ENCODE data around the gene GPBP1. TPM values are rescaled to one million over a fixed set of nuclear protein-coding genes. Genes with fewer than 3 reads are reported as not detected.

GPBP1 gene
- total and polyA plus RNA-seq, 9 of the 15 experiments (the other 6 are each of a cell fraction or from before 2014, with no cell fraction given): 31.0 to 109 (median 68.4) TPM

DNA sequence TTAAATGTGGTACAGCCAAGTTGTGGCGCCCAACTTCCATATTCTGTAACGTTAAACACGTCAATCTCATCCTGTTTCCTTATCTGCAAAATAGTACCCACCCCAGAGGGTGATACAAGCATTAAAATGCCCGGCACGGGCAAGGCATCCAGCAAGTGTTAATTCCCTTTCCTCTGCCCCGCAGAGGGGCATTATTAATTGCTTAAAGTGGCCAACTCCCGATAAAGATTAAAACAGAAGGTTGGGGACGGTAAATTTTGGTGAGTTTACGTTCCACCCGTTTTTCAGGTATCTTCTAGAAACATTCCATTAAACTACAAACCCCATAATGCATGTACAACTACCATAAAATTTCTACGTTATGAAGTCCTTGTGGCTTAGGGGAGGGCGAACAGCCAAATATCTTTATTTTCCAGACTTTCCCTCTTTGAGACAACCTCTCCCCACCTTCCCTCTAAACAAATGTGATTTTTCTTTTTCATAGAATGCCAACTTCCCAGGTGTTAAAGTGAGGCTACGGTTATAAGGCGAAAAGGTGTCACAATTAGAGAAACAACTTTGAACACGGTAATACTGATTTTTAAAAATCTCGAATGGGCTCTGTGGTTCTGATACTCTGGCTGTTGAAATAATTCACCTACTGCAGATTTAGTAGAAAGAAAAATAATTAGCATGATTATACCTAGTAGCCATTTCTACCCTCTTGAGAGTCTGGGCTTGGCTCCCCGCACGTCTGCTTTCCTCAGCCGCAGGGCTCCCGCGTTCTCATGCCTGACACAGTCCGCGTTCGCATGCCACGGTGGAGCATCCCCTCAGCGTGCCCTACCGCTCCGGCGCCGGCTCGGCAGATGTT, 1.2 kb upstream of the GPBP1 start (continued):
- no peak for TF ChIP-seq TEAD4 (IDR thresholded peaks at IDR 0.05; ENCODE audit: low read length)
- TF ChIP-seq TEAD4 (CRISPR knock-in tag; IDR thresholded peaks at IDR 0.05; ENCODE audit: borderline replicate concordance): 0 out of 2 replicates have a peak, but pooled peaks have one; percentile 53
- TF ChIP-seq MNT (conservative IDR thresholded peaks at IDR 0.05): no peak
- no peak for TF ChIP-seq ZKSCAN8 (CRISPR knock-in tag; IDR thresholded peaks at IDR 0.05)
- TF ChIP-seq DIDO1 (tag; IDR thresholded peaks at IDR 0.05; ENCODE audit: low read depth): no peak
- TF ChIP-seq, protein P1, sequence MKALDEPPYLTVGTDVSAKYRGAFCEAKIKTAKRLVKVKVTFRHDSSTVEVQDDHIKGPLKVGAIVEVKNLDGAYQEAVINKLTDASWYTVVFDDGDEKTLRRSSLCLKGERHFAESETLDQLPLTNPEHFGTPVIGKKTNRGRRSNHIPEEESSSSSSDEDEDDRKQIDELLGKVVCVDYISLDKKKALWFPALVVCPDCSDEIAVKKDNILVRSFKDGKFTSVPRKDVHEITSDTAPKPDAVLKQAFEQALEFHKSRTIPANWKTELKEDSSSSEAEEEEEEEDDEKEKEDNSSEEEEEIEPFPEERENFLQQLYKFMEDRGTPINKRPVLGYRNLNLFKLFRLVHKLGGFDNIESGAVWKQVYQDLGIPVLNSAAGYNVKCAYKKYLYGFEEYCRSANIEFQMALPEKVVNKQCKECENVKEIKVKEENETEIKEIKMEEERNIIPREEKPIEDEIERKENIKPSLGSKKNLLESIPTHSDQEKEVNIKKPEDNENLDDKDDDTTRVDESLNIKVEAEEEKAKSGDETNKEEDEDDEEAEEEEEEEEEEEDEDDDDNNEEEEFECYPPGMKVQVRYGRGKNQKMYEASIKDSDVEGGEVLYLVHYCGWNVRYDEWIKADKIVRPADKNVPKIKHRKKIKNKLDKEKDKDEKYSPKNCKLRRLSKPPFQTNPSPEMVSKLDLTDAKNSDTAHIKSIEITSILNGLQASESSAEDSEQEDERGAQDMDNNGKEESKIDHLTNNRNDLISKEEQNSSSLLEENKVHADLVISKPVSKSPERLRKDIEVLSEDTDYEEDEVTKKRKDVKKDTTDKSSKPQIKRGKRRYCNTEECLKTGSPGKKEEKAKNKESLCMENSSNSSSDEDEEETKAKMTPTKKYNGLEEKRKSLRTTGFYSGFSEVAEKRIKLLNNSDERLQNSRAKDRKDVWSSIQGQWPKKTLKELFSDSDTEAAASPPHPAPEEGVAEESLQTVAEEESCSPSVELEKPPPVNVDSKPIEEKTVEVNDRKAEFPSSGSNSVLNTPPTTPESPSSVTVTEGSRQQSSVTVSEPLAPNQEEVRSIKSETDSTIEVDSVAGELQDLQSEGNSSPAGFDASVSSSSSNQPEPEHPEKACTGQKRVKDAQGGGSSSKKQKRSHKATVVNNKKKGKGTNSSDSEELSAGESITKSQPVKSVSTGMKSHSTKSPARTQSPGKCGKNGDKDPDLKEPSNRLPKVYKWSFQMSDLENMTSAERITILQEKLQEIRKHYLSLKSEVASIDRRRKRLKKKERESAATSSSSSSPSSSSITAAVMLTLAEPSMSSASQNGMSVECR (CRISPR knock-in tag; IDR thresholded peaks at IDR 0.05): no peak
- no peak for TF ChIP-seq CCAR2 (IDR thresholded peaks at IDR 0.05; ENCODE audit: low read depth, low read length)
- no peak for TF ChIP-seq SRF (CRISPR knock-in tag; IDR thresholded peaks at IDR 0.05)
- TF ChIP-seq ZBTB33 (CRISPR knock-in tag; IDR thresholded peaks at IDR 0.05): no peak
- peak in 1 of 2 experiments; percentile 51; a peak in 1 of 4 replicates for TF ChIP-seq TEAD1 (CRISPR knock-in tag; IDR thresholded peaks at IDR 0.05)
- TF ChIP-seq ASH1L (IDR thresholded peaks at IDR 0.05; ENCODE audit: borderline replicate concordance, low read depth, partially characterized antibody): no peak
- no peak for TF ChIP-seq NR3C1 (CRISPR knock-in tag; IDR thresholded peaks at IDR 0.05)
- TF ChIP-seq ZNF212 (CRISPR knock-in tag; IDR thresholded peaks at IDR 0.05): no peak
- no peak for TF ChIP-seq ZNF3 (CRISPR knock-in tag; IDR thresholded peaks at IDR 0.05)
- no peak for TF ChIP-seq E2F5 (CRISPR knock-in tag; IDR thresholded peaks at IDR 0.05)
- no peak for TF ChIP-seq SRSF7 (optimal IDR thresholded peaks at IDR 0.05; ENCODE audit: low read depth, low read length)
- TF ChIP-seq RCOR1 (IDR thresholded peaks at IDR 0.05; ENCODE audit: borderline replicate concordance in 1 of 2, low read depth in 2 of 2, low read length in 2 of 2): 0 out of 4 replicates have a peak, but pooled peaks of 1 of the 2 experiments have one; percentile 12
- no peak for TF ChIP-seq FOS (IDR thresholded peaks at IDR 0.05; ENCODE audit: extremely low read depth, insufficient read length)
